ENCODE data around the gene CNPY1.
"Not testable (repeated sequence)": the region's sequence is repeated elsewhere in the genome, so short reads cannot be mapped to it uniquely, and the experiment has no call there.

The CNPY1 gene

GRCh38 chr7:155578016-155578415, 31.7 kb upstream of the CNPY1 start:
- no peak for DNase-seq (ENCODE audit: low spot score)

- DNase-seq (ENCODE audit: low spot score), result no peak
Observed at GRCh38 chr7:155577509-155577905, 31.1 kb upstream of the CNPY1 start.

- DNase-seq (ENCODE audit: low spot score), result no peak
Observed at GRCh38 chr7:155576900-155577508, 30.6 kb upstream of the CNPY1 start.

GRCh38 chr7:155576416-155576815, 30.1 kb upstream of the CNPY1 start:
- no peak for DNase-seq (ENCODE audit: low spot score)

- DNase-seq (ENCODE audit: low spot score), result no peak
Observed at GRCh38 chr7:155574556-155575290, 28.4 kb upstream of the CNPY1 start.

GRCh38 chr7:155571581-155572345, 25.4 kb upstream of the CNPY1 start:
- no peak for DNase-seq (ENCODE audit: low spot score)

- DNase-seq (ENCODE audit: low spot score), result no peak
Observed at GRCh38 chr7:155570991-155571390, 24.6 kb upstream of the CNPY1 start.

- DNase-seq (ENCODE audit: low spot score), result no peak
Observed at GRCh38 chr7:155570171-155570958, 24.0 kb upstream of the CNPY1 start.

GRCh38 chr7:155569681-155570080, 23.3 kb upstream of the CNPY1 start:
- DNase-seq (ENCODE audit: low spot score), result no peak

- DNase-seq (ENCODE audit: low spot score), result no peak
Observed at GRCh38 chr7:155568842-155569494, 22.6 kb upstream of the CNPY1 start.

- no peak for DNase-seq (ENCODE audit: low spot score)
Observed at GRCh38 chr7:155568333-155568660, 21.9 kb upstream of the CNPY1 start.

GRCh38 chr7:155567646-155568332, 21.4 kb upstream of the CNPY1 start:
- DNase-seq (ENCODE audit: low spot score), result no peak

- DNase-seq (ENCODE audit: low spot score), result no peak
Observed at GRCh38 chr7:155566011-155566836, 19.9 kb upstream of the CNPY1 start.

- no peak for DNase-seq (ENCODE audit: low spot score)
Observed at GRCh38 chr7:155565596-155565995, 19.2 kb upstream of the CNPY1 start.

GRCh38 chr7:155562976-155563375, 16.6 kb upstream of the CNPY1 start:
- not testable (repeated sequence) for DNase-seq (ENCODE audit: low spot score)

GRCh38 chr7:155562106-155562505, 15.7 kb upstream of the CNPY1 start:
- DNase-seq (ENCODE audit: low spot score), result no peak

- no peak for DNase-seq (ENCODE audit: low spot score)
Observed at GRCh38 chr7:155560982-155561686, 14.8 kb upstream of the CNPY1 start.

- no peak for DNase-seq (ENCODE audit: low spot score)
Observed at GRCh38 chr7:155560196-155560885, 14.0 kb upstream of the CNPY1 start.

- DNase-seq (ENCODE audit: low spot score), result no peak
Observed at GRCh38 chr7:155559519-155560108, 13.3 kb upstream of the CNPY1 start.
